Right lobe of liver (tissue), 6 donors: ENCODE results near the gene PELI2. TPM values are rescaled to one million over a fixed set of nuclear protein-coding genes. Genes with fewer than 3 reads are reported as not detected.

Experiments used
- ATAC-seq, 4 donors: fragments of 200-7000 bp; cut with Tn5 transposase; one replicate each; pipeline ENCODE4 v1.9.1; 2020; ENCODE audit warnings: mild to moderate bottlenecking in 4 of 4, moderate library complexity in 4 of 4
- DNase-seq, 3 donors: peaks; one replicate each; pipeline ENCODE4 v3.0.0-alpha.2; 2020
- H3K27ac ChIP-seq, 3 donors: fragments of 200-600 bp; one replicate each; pipeline ENCODE4 v1.8.0; 2022
- H3K27me3 ChIP-seq, 2 donors: fragments of 200-600 bp; one replicate each; pipeline ENCODE4 v1.8.0; 2022
- H3K36me3 ChIP-seq, 4 donors: fragments of 200-600 bp; sonication (generic) in 1 of 4; one replicate each; pipeline versions ENCODE4 v1.5.1 to v1.8.0; 2017 to 2022; ENCODE audit warnings: control low read depth in 1 of 4
- H3K4me1 ChIP-seq, 4 donors: fragments of 200-600 bp; sonication (generic) in 1 of 4; one replicate each; pipeline versions ENCODE4 v1.5.1 to v1.8.0; 2017 to 2022; ENCODE audit warnings: control low read depth in 1 of 4
- H3K4me3 ChIP-seq, 3 donors: fragments of 200-600 bp; one replicate each; pipeline ENCODE4 v1.8.0; 2022
- H3K9me3 ChIP-seq, 4 donors: fragments of 200-600 bp; sonication (generic) in 1 of 4; one replicate each; pipeline versions ENCODE4 v1.5.1 to v1.8.0; 2017 to 2022; ENCODE audit warnings: control low read depth in 1 of 4
- CTCF ChIP-seq, 4 donors: fragments of 200-600 bp in 3 of 4; fragments of 450-650 bp in 1 of 4; IDR thresholded peaks; one replicate each; pipeline versions ENCODE4 v1.5.1 to v1.8.0; 2016 to 2022; ENCODE audit warnings: antibody characterized with exemption in 4 of 4, mild to moderate bottlenecking in 2 of 4
- POLR2A ChIP-seq: fragments of 450-650 bp; IDR thresholded peaks from one replicate; pipeline ENCODE4 v1.6.1; 2017; ENCODE audit warnings: antibody characterized with exemption, mild to moderate bottlenecking
- WGBS: methylation state at CpG from one replicate; pipeline ENCODE4 v1.1.6; 2018; ENCODE audit warnings: low coverage, low lambda C conversion rate; ENCODE audit not compliant: insufficient coverage; ENCODE audit errors: missing lambda C conversion rate; 5-methylcytosine and 5-hydroxymethylcytosine counted together
- intact Hi-C, 2 donors: fragments of 100-400 bp; cut with DNase I; formaldehyde crosslinking; loops; one replicate each; pipeline versions ENCODE4 v1.11.2 to v1.14.1; 2022
- total RNA-seq, 6 experiments: library from RNA; depleted of rRNA in 2 of 6; stranded (reverse); fragments of >200 nt in 2 of 6; fragmentation: NEBNext Ultra II Directional in 3 of 6; extraction: Animal tissue kit (Norgen Biotek cat#: 25700) in 3 of 6; gene quantifications; one replicate each; pipeline versions ENCODE4 v1.1.0 to v1.2.4, GENCODE V29; 2016 to 2023
- donor health status: DM: no; HTN: yes; CAD: no.
- donor health status: DM: no; HTN: no; CAD: no.
- donor health status: DM: no; HTN: no; CAD: no.
- donor health status: DM: no; HTN: yes; CAD: no.
- donor health status: DM: no; HTN: yes; CAD: no.

PELI2 gene
- total RNA-seq, 6 experiments from 2014 or later, result 1.1 to 3.2 (median 1.9) TPM

- DNase-seq (no peak), ATAC-seq (no peak)
- TF ChIP-seq POLR2A (no peak), CTCF (IDR thresholded peaks at IDR 0.05) (no peak)
- Histone ChIP-seq H3K27ac (no peak overlapping the region), H3K27me3 (no peaks in the 10 kb centered on the region), H3K4me1 (peaks cover 0 to 6% (median 0%) of the 10 kb centered on the region in 4 donors), H3K4me3 (no peak overlapping the region), H3K36me3 (no peaks in the 10 kb centered on the region), H3K9me3 (no peaks in the 10 kb centered on the region)
- intact Hi-C loops, result no loop called here
Observed at GRCh38 chr14:56185992-56186391, 67.8 kb downstream of the PELI2 start.

- H3K36me3 ChIP-seq, result no peaks in the 10 kb centered on the region
- no peak for TF ChIP-seq CTCF (IDR thresholded peaks at IDR 0.05)
- TF ChIP-seq POLR2A, result no peak
- DNase-seq (no peak), ATAC-seq (no peak)
- no peak overlapping the region for H3K27ac ChIP-seq
- no peaks in the 10 kb centered on the region for H3K9me3 ChIP-seq
- no peak overlapping the region for H3K4me3 ChIP-seq
- 74% methylated on average over 4 of the region's 11 CpGs for WGBS
- no peaks in the 10 kb centered on the region for H3K27me3 ChIP-seq
- H3K4me1 ChIP-seq, result no peaks in the 10 kb centered on the region
- intact Hi-C loops, result no loop called here
Observed at GRCh38 chr14:56187736-56188135, 69.5 kb downstream of the PELI2 start.

- Histone ChIP-seq H3K4me1 (no peaks in the 10 kb centered on the region), H3K27me3 (no peaks in the 10 kb centered on the region), H3K36me3 (no peaks in the 10 kb centered on the region), H3K9me3 (no peaks in the 10 kb centered on the region), H3K27ac (no peak overlapping the region), H3K4me3 (no peak overlapping the region)
- no peak for DNase-seq
- no peak for ATAC-seq
- TF ChIP-seq POLR2A, result no peak
- no peak for TF ChIP-seq CTCF (IDR thresholded peaks at IDR 0.05)
- intact Hi-C loops, result no loop called here
- whole genome bisulfite sequencing, result 74% methylated on average over 4 of the region's 4 CpGs
Observed at GRCh38 chr14:56189307-56189706, 71.1 kb downstream of the PELI2 start.

GRCh38 chr14:56193347-56193746, 75.1 kb downstream of the PELI2 start:
- H3K9me3 ChIP-seq, result no peaks in the 10 kb centered on the region
- ATAC-seq (no peak), DNase-seq (no peak)
- no peaks in the 10 kb centered on the region for H3K36me3 ChIP-seq
- no peak overlapping the region for H3K27ac ChIP-seq
- TF ChIP-seq CTCF (IDR thresholded peaks at IDR 0.05), result no peak
- no peak for TF ChIP-seq POLR2A
- H3K27me3 ChIP-seq, result no peaks in the 10 kb centered on the region
- intact Hi-C loops, result no loop called here
- no peak overlapping the region for H3K4me3 ChIP-seq
- no peaks in the 10 kb centered on the region for H3K4me1 ChIP-seq
- 71% methylated on average over 1 of the region's 1 CpG for WGBS

GRCh38 chr14:56194042-56194441, 75.8 kb downstream of the PELI2 start:
- ATAC-seq (no peak), DNase-seq (no peak)
- no peak overlapping the region for H3K4me3 ChIP-seq
- no peaks in the 10 kb centered on the region for H3K4me1 ChIP-seq
- intact Hi-C loops, result no loop called here
- no peak overlapping the region for H3K27ac ChIP-seq
- no peaks in the 10 kb centered on the region for H3K36me3 ChIP-seq
- no peaks in the 10 kb centered on the region for H3K9me3 ChIP-seq
- WGBS, result 62% methylated on average over 6 of the region's 7 CpGs
- no peak for TF ChIP-seq POLR2A
- no peak for TF ChIP-seq CTCF (IDR thresholded peaks at IDR 0.05)
- H3K27me3 ChIP-seq, result no peaks in the 10 kb centered on the region
